HepG2 (cell line): ENCODE measurements around the gene SLC22A5. TPM values are rescaled to one million over a fixed set of nuclear protein-coding genes. Genes with fewer than 3 reads are reported as not detected.

Source experiments
- KDM5B ChIP-seq: sonication (generic); formaldehyde crosslinking; IDR thresholded peaks from 2 replicates; pipeline ENCODE4 v1.4.0; 2020; ENCODE audit warnings: missing genetic modification reagents, mild to moderate bottlenecking, borderline replicate concordance
- NR2C2 ChIP-seq: sonication (generic); formaldehyde crosslinking; IDR thresholded peaks from 2 replicates; pipeline ENCODE4 v1.4.0; 2020; ENCODE audit warnings: missing genetic modification reagents, mild to moderate bottlenecking, moderate library complexity, borderline replicate concordance
- ZNF724P ChIP-seq: sonication (generic); formaldehyde crosslinking; IDR thresholded peaks from 2 replicates; pipeline ENCODE4 v1.8.0; 2022; ENCODE audit warnings: missing genetic modification reagents, borderline replicate concordance
- polyA plus RNA-seq, 8 experiments: library from polyadenylated mRNA; depleted of rRNA in 3 of 8; stranded (reverse) in 7 of 8; unstranded in 1 of 8; fragments of >200 nt; fragmentation: Illumina TruSeq in 4 of 8; extraction: Trizol in 4 of 8; gene quantifications; 2 replicates each; pipeline versions ENCODE4 v1.2.1 to v1.2.3, GENCODE V29; 2011 to 2016; ENCODE audit warnings: low read depth in 4 of 8, missing spikeins in 1 of 8, mixed read lengths in 1 of 8; ENCODE audit not compliant: insufficient read depth in 1 of 8
- total RNA-seq, 5 experiments: library from RNA; depleted of rRNA; stranded (reverse); fragments of >200 nt; fragmentation: Illumina TruSeq; extraction: Trizol; gene quantifications; 2 replicates each; pipeline ENCODE4 v1.2.3, GENCODE V29; 2016; ENCODE audit warnings: low read depth in 1 of 5
- TF ChIP-seq, protein P1 (sequence below): sonication (generic); formaldehyde crosslinking; IDR thresholded peaks from 2 replicates; pipeline ENCODE4 v1.5.1; 2020; ENCODE audit warnings: mild to moderate bottlenecking, missing genetic modification reagents, moderate library complexity
- TF ChIP-seq, protein P2 (sequence below): IDR thresholded peaks from 2 replicates; pipeline ENCODE4 v1.6.1; 2012; ENCODE audit warnings: inconsistent platforms

The SLC22A5 gene
- total and polyA plus RNA-seq, 2 of the 13 experiments (the other 11 are each of a cell fraction or from before 2014, with no cell fraction given) = 7.1 to 15.1 TPM

DNA sequence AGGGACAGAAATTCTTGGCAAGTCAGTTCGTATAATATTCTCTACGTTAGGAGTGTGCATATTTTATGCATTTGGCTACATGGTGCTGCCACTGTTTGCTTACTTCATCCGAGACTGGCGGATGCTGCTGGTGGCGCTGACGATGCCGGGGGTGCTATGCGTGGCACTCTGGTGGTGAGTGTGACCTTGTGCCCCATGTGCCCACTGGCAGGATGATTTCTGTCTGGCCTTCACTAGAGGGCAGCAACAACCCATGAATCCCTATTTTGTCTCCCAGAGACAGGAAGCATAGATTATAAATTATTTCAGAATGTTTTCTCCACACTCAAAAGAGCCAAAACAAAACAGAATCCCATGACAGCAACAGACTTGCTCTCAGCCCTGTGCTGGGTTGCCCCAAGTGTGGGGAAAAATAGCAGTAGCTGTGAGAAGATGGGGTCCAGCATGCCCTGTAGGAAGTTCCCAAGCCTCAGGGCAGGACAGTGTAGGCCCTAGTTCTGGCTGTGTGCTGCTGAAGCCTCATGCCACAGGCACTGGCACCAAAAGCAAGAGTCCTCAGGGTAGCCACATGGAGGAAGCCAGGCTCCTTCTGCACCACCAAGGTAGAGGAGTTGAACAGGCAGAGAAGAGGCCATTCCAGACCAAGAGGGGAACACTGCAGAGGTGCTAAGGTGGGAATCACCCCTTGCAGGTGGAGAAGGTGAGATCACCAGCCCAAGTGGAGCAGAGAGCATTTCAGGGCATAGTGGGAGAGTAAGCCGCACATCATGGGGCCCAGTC lies 16.0 kb downstream of the SLC22A5 start (continued):
- TF ChIP-seq, protein P1, sequence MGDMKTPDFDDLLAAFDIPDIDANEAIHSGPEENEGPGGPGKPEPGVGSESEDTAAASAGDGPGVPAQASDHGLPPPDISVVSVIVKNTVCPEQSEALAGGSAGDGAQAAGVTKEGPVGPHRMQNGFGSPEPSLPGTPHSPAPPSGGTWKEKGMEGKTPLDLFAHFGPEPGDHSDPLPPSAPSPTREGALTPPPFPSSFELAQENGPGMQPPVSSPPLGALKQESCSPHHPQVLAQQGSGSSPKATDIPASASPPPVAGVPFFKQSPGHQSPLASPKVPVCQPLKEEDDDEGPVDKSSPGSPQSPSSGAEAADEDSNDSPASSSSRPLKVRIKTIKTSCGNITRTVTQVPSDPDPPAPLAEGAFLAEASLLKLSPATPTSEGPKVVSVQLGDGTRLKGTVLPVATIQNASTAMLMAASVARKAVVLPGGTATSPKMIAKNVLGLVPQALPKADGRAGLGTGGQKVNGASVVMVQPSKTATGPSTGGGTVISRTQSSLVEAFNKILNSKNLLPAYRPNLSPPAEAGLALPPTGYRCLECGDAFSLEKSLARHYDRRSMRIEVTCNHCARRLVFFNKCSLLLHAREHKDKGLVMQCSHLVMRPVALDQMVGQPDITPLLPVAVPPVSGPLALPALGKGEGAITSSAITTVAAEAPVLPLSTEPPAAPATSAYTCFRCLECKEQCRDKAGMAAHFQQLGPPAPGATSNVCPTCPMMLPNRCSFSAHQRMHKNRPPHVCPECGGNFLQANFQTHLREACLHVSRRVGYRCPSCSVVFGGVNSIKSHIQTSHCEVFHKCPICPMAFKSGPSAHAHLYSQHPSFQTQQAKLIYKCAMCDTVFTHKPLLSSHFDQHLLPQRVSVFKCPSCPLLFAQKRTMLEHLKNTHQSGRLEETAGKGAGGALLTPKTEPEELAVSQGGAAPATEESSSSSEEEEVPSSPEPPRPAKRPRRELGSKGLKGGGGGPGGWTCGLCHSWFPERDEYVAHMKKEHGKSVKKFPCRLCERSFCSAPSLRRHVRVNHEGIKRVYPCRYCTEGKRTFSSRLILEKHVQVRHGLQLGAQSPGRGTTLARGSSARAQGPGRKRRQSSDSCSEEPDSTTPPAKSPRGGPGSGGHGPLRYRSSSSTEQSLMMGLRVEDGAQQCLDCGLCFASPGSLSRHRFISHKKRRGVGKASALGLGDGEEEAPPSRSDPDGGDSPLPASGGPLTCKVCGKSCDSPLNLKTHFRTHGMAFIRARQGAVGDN (CRISPR knock-in tag) = peak; percentile 45
- TF ChIP-seq, protein P2, sequence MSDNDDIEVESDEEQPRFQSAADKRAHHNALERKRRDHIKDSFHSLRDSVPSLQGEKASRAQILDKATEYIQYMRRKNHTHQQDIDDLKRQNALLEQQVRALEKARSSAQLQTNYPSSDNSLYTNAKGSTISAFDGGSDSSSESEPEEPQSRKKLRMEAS = 0 out of 2 replicates have a peak, but pooled peaks have one; percentile 15
- 0 out of 2 replicates have a peak, but pooled peaks have one; percentile 26 for TF ChIP-seq KDM5B (CRISPR knock-in tag)
- no peak for TF ChIP-seq NR2C2 (CRISPR knock-in tag)
- no peak for TF ChIP-seq ZNF724P (CRISPR knock-in tag)
